ENCODE results near the gene INPP4B. TPM values are rescaled to one million over a fixed set of nuclear protein-coding genes. Genes with fewer than 3 reads are reported as not detected.

INPP4B gene
- total RNA-seq, 1 experiment from 2014 or later: 114 TPM

DNA sequence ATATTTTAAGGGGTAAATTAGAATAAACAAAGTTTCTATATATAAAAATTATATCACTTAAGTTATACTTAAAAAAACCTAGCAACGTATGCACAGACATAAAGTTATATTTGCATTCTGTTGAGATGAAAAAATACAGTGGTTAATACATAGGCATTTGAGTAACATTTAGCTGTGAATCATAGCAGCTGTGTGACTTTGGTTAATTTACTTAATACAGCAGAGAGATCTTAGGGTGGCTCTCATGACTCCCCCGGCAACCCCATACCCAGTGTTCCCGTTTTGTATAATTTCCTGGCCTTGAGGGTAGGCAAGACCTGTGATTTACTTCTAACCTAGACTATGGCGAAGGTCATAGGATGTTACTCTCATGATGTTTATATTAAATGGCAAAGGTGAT lies 504.8 kb downstream of the INPP4B start:
- TF ChIP-seq, protein P1, sequence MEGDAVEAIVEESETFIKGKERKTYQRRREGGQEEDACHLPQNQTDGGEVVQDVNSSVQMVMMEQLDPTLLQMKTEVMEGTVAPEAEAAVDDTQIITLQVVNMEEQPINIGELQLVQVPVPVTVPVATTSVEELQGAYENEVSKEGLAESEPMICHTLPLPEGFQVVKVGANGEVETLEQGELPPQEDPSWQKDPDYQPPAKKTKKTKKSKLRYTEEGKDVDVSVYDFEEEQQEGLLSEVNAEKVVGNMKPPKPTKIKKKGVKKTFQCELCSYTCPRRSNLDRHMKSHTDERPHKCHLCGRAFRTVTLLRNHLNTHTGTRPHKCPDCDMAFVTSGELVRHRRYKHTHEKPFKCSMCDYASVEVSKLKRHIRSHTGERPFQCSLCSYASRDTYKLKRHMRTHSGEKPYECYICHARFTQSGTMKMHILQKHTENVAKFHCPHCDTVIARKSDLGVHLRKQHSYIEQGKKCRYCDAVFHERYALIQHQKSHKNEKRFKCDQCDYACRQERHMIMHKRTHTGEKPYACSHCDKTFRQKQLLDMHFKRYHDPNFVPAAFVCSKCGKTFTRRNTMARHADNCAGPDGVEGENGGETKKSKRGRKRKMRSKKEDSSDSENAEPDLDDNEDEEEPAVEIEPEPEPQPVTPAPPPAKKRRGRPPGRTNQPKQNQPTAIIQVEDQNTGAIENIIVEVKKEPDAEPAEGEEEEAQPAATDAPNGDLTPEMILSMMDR (IDR thresholded peaks at IDR 0.05; ENCODE audit: unreplicated experiment): no peak
- H3K4me3 Mint-ChIP-seq (ENCODE audit: low read depth, unreplicated experiment): no peak overlapping the region
- intact Hi-C loops (cut with micrococcal nuclease; ENCODE audit: unreplicated experiment): no loop called here

DNA sequence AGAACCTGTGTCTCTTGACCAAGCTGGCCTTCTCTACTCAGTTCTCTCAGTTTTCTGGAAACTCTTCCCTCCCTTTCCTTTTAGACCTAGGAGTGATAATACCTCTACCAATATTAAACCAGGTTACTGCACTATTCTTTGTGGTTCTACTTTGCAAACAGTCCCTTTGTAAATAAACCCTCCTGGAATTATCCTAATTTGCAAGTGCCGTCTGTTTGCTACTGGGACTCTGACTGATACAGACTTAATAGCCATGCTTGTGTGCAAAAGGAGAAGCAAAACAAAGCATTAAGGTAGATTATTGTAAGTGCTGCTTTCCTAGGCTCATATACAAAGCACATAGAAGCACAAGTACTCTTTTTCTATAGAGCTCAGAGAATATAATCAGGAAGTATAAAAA lies 507.0 kb downstream of the INPP4B start:
- peak overlapping the region; percentile 25 for H3K27ac Mint-ChIP-seq (ENCODE audit: unreplicated experiment)
- H3K27me3 Mint-ChIP-seq (ENCODE audit: unreplicated experiment): no peaks in the 10 kb centered on the region
- CTCF ChIA-PET: no interaction called here
- H3K36me3 Mint-ChIP-seq (ENCODE audit: insufficient read depth, unreplicated experiment): peaks cover under 1% of the 10 kb centered on the region
- no peak overlapping the region for H3K4me3 Mint-ChIP-seq (ENCODE audit: low read depth, unreplicated experiment)
- no peaks in the 10 kb centered on the region for H3K9me3 Mint-ChIP-seq (ENCODE audit: low read depth, unreplicated experiment)
- no peak for DNase-seq
- TF ChIP-seq, protein P1 (IDR thresholded peaks at IDR 0.05; ENCODE audit: unreplicated experiment): no peak
- no TSS peak for BruUV-seq (replicated peaks)
- peaks cover 16% of the 10 kb centered on the region for H3K4me1 Mint-ChIP-seq (ENCODE audit: low read depth, unreplicated experiment)
- intact Hi-C loops (cut with micrococcal nuclease; ENCODE audit: unreplicated experiment): no loop called here

More for the DNA sequence above, 504.8 kb downstream of the INPP4B start:
- no peak for DNase-seq
- no peaks in the 10 kb centered on the region for H3K36me3 Mint-ChIP-seq (ENCODE audit: insufficient read depth, unreplicated experiment)
- H3K4me1 Mint-ChIP-seq (ENCODE audit: low read depth, unreplicated experiment): peaks cover 16% of the 10 kb centered on the region
- CTCF ChIA-PET: no interaction called here
- no peaks in the 10 kb centered on the region for H3K27me3 Mint-ChIP-seq (ENCODE audit: unreplicated experiment)
- no peaks in the 10 kb centered on the region for H3K9me3 Mint-ChIP-seq (ENCODE audit: low read depth, unreplicated experiment)
- BruUV-seq (replicated peaks): no TSS peak
- no peak overlapping the region for H3K27ac Mint-ChIP-seq (ENCODE audit: unreplicated experiment)

DNA sequence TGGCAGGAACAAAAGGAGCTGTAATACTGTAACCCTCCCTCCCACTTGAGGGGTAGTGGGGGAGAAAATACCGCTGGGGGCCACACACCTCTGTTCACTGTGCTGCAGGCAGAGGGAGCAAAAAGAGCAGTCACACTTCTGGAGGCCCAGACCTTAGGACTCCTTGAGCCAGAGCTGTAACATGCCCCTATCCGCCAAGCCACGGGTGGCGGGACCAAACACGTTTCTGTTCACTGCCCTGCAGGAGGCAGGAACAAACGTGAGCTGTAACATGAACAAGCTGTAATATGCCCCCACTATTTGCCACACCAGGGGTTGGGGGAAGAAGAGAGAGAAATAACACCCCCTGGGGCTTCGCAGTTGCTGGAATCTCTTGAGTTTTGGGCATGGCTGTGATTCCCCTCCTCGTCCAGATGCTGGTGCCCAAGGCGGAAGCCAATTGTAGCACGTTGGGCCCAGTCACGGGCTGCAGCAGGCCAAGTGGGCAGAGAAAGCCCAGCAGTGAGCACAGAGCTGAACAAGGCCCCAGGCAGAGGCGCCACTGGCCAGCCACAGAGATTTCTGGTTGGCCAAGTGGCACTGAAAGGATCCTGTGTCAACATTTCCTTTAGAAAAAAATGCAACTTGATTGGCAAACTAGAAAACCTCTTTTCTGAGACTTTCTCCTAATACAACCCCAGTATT lies 509.7 kb downstream of the INPP4B start:
- intact Hi-C loops (cut with micrococcal nuclease; ENCODE audit: unreplicated experiment): no loop called here
- DNase-seq: no peak

DNA sequence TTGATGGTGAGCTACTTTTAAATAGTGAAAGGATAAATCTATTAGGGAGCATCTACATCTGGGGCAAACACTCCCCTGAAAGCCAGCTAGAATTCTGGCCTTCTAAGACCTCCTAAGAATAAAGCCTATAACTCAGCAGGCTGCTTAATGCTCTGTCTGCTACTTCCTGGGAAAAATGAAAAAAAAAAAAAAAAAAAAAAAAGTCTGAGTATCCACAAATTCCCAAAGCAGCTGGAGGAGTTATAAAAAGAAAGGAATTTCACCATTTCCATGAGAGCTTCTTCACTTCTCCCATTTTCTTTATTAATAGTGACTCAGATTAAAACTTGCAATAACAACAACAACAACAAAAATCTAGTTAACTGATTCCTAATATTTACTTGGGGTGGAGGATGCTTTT lies 511.2 kb downstream of the INPP4B start:
- DNase-seq: no peak
- CTCF ChIA-PET: no interaction called here
- H3K4me1 Mint-ChIP-seq (ENCODE audit: low read depth, unreplicated experiment): peaks cover 8% of the 10 kb centered on the region
- intact Hi-C loops (cut with micrococcal nuclease; ENCODE audit: unreplicated experiment): no loop called here
- no peak overlapping the region for H3K4me3 Mint-ChIP-seq (ENCODE audit: low read depth, unreplicated experiment)
- TF ChIP-seq, protein P1 (IDR thresholded peaks at IDR 0.05; ENCODE audit: unreplicated experiment): no peak
- H3K36me3 Mint-ChIP-seq (ENCODE audit: insufficient read depth, unreplicated experiment): peaks cover 4% of the 10 kb centered on the region
- no peak overlapping the region for H3K27ac Mint-ChIP-seq (ENCODE audit: unreplicated experiment)
- no peaks in the 10 kb centered on the region for H3K27me3 Mint-ChIP-seq (ENCODE audit: unreplicated experiment)
- no TSS peak for BruUV-seq (replicated peaks)
- no peaks in the 10 kb centered on the region for H3K9me3 Mint-ChIP-seq (ENCODE audit: low read depth, unreplicated experiment)

More for the DNA sequence above, 509.7 kb downstream of the INPP4B start:
- TF ChIP-seq, protein P1 (IDR thresholded peaks at IDR 0.05; ENCODE audit: unreplicated experiment): no peak
- BruUV-seq (replicated peaks): no TSS peak
- H3K9me3 Mint-ChIP-seq (ENCODE audit: low read depth, unreplicated experiment): no peaks in the 10 kb centered on the region
- no peak overlapping the region for H3K27ac Mint-ChIP-seq (ENCODE audit: unreplicated experiment)
- H3K27me3 Mint-ChIP-seq (ENCODE audit: unreplicated experiment): no peaks in the 10 kb centered on the region
- H3K36me3 Mint-ChIP-seq (ENCODE audit: insufficient read depth, unreplicated experiment): peaks cover 4% of the 10 kb centered on the region
- peaks cover 8% of the 10 kb centered on the region for H3K4me1 Mint-ChIP-seq (ENCODE audit: low read depth, unreplicated experiment)
- CTCF ChIA-PET: no interaction called here
- no peak overlapping the region for H3K4me3 Mint-ChIP-seq (ENCODE audit: low read depth, unreplicated experiment)
